HEK293 (cell line): ENCODE results near the gene WTIP.

Experiments used
- CTCF ChIA-PET: fragments of 350-600 bp; formaldehyde crosslinking; extraction: SDS; loops from one replicate; lab custom pipeline; 2021; ENCODE audit warnings: antibody characterized with exemption; lab: Yijun Ruan, JAX
- POLR2A ChIA-PET: fragments of 300-600 bp; formaldehyde crosslinking; extraction: SDS; loops from one replicate; lab custom pipeline; 2020; ENCODE audit warnings: antibody characterized with exemption, inconsistent platforms; lab: Yijun Ruan, JAX
- H3K27ac ChIP-seq: fragments of 200-500 bp; sonication (Bioruptor generic); 2 replicates; pipeline ENCODE4 v1.5.1; 2014; ENCODE audit warnings: low read depth, low read length, control low read depth, inconsistent platforms; ENCODE audit errors: extremely low read depth
- H3K36me3 ChIP-seq, 2 experiments: fragments of 200-500 bp in 1 of 2; sonication (Bioruptor generic) in 1 of 2; 1 replicate in 1 of 2; 2 replicates in 1 of 2; pipeline ENCODE4 v1.5.1; 2014 to 2017; ENCODE audit warnings: inconsistent platforms in 2 of 2, low read length in 2 of 2; ENCODE audit not compliant: control insufficient read depth in 2 of 2, insufficient read depth in 1 of 2
- H3K4me1 ChIP-seq: fragments of 200-500 bp; sonication (Bioruptor generic); 2 replicates; pipeline ENCODE4 v1.5.1; 2014; ENCODE audit warnings: mild to moderate bottlenecking, low read length, inconsistent platforms; ENCODE audit not compliant: control insufficient read depth, insufficient read depth
- H3K4me3 ChIP-seq: 2 replicates; pipeline ENCODE4 v1.5.1; 2011; ENCODE audit warnings: low read depth, mild to moderate bottlenecking, control low read depth, low read length, moderate library complexity
- H3K9me3 ChIP-seq: fragments of 200-500 bp; sonication (Bioruptor generic); 2 replicates; pipeline ENCODE4 v1.5.1; 2014; ENCODE audit warnings: low read depth, low read length, inconsistent platforms; ENCODE audit not compliant: control insufficient read depth, insufficient read depth
- WT1 ChIP-seq: fragments of 450-650 bp; formaldehyde crosslinking; IDR thresholded peaks from 2 replicates; pipeline ENCODE4 v1.5.1; 2016; ENCODE audit warnings: missing biosample characterization, missing genetic modification characterization
- ZBTB1 ChIP-seq: fragments of 450-650 bp; formaldehyde crosslinking; IDR thresholded peaks from 2 replicates; pipeline ENCODE4 v1.5.1; 2016; ENCODE audit warnings: missing biosample characterization, missing genetic modification characterization
- ZNF174 ChIP-seq: fragments of 450-650 bp; formaldehyde crosslinking; IDR thresholded peaks from 2 replicates; pipeline ENCODE4 v1.5.0; 2017; ENCODE audit warnings: missing biosample characterization, mild to moderate bottlenecking, missing genetic modification characterization
- ZNF302 ChIP-seq: fragments of 450-650 bp; formaldehyde crosslinking; IDR thresholded peaks from 2 replicates; pipeline ENCODE4 v1.5.1; 2016; ENCODE audit warnings: missing biosample characterization, missing genetic modification characterization, low read depth
- ZNF530 ChIP-seq: fragments of 450-650 bp; formaldehyde crosslinking; IDR thresholded peaks from 2 replicates; pipeline ENCODE4 v1.5.1; 2016; ENCODE audit warnings: low read depth, missing biosample characterization, missing genetic modification characterization
- ZNF548 ChIP-seq: fragments of 450-650 bp; formaldehyde crosslinking; IDR thresholded peaks from 2 replicates; pipeline ENCODE4 v1.5.1; 2016; ENCODE audit warnings: missing biosample characterization, missing genetic modification characterization
- TF ChIP-seq, protein P1 (sequence below): fragments of 450-650 bp; formaldehyde crosslinking; IDR thresholded peaks from 2 replicates; pipeline ENCODE4 v1.5.1; 2016; ENCODE audit warnings: missing biosample characterization, missing genetic modification characterization
- TF ChIP-seq, protein P2 (sequence below): fragments of 450-650 bp; formaldehyde crosslinking; IDR thresholded peaks from 2 replicates; pipeline ENCODE4 v1.5.1; 2016; ENCODE audit warnings: missing biosample characterization, missing genetic modification characterization
- TF ChIP-seq, protein P3 (sequence below): fragments of 450-650 bp; IDR thresholded peaks from 2 replicates; pipeline ENCODE4 v1.5.1; 2018; ENCODE audit warnings: missing biosample characterization, missing genetic modification characterization
- TF ChIP-seq, protein P4 (sequence below): fragments of 450-650 bp; formaldehyde crosslinking; IDR thresholded peaks from 2 replicates; pipeline ENCODE4 v1.5.1; 2017; ENCODE audit warnings: missing biosample characterization, missing genetic modification characterization
- TF ChIP-seq, protein P5 (sequence below): fragments of 450-650 bp; formaldehyde crosslinking; conservative IDR thresholded peaks from 2 replicates; pipeline ENCODE4 v1.5.1; 2016; ENCODE audit warnings: low read depth, missing biosample characterization, missing genetic modification characterization
- TF ChIP-seq, protein P6 (sequence below): fragments of 450-650 bp; formaldehyde crosslinking; IDR thresholded peaks from 2 replicates; pipeline ENCODE4 v1.5.1; 2017; ENCODE audit warnings: missing biosample characterization, missing genetic modification characterization
- TF ChIP-seq, protein P7 (sequence below): fragments of 450-650 bp; formaldehyde crosslinking; IDR thresholded peaks from 2 replicates; pipeline ENCODE4 v1.5.1; 2016; ENCODE audit warnings: missing biosample characterization, missing genetic modification characterization, borderline replicate concordance
- TF ChIP-seq, protein P8 (sequence below): fragments of 450-650 bp; formaldehyde crosslinking; IDR thresholded peaks from 2 replicates; pipeline ENCODE4 v1.5.0; 2017; ENCODE audit warnings: missing biosample characterization, missing genetic modification characterization, borderline replicate concordance
- TF ChIP-seq, protein P9 (sequence below): fragments of 450-650 bp; formaldehyde crosslinking; IDR thresholded peaks from 2 replicates; pipeline ENCODE4 v1.5.1; 2016; ENCODE audit warnings: missing biosample characterization, missing genetic modification characterization, borderline replicate concordance

Gene WTIP

DNA sequence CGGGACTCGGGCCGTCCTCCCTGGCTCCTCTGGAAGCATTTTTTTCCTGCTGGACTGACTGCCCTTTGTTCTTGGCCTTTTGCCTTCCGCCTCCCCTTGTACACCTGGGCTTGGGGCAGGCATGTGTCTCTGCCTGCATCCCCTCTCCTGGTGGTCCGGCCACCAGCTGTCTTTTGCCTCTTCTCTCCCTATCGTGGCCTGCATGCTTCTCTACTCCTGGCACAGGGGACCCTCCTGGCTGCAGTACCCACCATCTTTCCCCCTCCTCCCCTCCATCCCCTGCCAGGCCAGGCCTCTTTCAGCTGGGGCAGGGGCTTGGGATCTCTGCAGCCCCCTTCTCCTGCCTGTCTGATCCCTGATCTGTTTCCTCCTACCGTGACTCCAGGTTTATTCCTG lies 12.1 kb downstream of the WTIP start:
- no peaks in the 10 kb centered on the region for H3K9me3 ChIP-seq
- peaks cover 42 to 50% of the 10 kb centered on the region in 2 experiments for H3K36me3 ChIP-seq
- H3K27ac ChIP-seq = no peak overlapping the region
- TF ChIP-seq, protein P1, sequence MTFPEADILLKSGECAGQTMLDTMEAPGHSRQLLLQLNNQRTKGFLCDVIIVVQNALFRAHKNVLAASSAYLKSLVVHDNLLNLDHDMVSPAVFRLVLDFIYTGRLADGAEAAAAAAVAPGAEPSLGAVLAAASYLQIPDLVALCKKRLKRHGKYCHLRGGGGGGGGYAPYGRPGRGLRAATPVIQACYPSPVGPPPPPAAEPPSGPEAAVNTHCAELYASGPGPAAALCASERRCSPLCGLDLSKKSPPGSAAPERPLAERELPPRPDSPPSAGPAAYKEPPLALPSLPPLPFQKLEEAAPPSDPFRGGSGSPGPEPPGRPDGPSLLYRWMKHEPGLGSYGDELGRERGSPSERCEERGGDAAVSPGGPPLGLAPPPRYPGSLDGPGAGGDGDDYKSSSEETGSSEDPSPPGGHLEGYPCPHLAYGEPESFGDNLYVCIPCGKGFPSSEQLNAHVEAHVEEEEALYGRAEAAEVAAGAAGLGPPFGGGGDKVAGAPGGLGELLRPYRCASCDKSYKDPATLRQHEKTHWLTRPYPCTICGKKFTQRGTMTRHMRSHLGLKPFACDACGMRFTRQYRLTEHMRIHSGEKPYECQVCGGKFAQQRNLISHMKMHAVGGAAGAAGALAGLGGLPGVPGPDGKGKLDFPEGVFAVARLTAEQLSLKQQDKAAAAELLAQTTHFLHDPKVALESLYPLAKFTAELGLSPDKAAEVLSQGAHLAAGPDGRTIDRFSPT (tag by site-specific recombination) = no peak
- no peak for TF ChIP-seq ZNF302 (tag by site-specific recombination)
- TF ChIP-seq, protein P2, sequence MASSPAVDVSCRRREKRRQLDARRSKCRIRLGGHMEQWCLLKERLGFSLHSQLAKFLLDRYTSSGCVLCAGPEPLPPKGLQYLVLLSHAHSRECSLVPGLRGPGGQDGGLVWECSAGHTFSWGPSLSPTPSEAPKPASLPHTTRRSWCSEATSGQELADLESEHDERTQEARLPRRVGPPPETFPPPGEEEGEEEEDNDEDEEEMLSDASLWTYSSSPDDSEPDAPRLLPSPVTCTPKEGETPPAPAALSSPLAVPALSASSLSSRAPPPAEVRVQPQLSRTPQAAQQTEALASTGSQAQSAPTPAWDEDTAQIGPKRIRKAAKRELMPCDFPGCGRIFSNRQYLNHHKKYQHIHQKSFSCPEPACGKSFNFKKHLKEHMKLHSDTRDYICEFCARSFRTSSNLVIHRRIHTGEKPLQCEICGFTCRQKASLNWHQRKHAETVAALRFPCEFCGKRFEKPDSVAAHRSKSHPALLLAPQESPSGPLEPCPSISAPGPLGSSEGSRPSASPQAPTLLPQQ (tag by site-specific recombination) = no peak
- TF ChIP-seq, protein P3, sequence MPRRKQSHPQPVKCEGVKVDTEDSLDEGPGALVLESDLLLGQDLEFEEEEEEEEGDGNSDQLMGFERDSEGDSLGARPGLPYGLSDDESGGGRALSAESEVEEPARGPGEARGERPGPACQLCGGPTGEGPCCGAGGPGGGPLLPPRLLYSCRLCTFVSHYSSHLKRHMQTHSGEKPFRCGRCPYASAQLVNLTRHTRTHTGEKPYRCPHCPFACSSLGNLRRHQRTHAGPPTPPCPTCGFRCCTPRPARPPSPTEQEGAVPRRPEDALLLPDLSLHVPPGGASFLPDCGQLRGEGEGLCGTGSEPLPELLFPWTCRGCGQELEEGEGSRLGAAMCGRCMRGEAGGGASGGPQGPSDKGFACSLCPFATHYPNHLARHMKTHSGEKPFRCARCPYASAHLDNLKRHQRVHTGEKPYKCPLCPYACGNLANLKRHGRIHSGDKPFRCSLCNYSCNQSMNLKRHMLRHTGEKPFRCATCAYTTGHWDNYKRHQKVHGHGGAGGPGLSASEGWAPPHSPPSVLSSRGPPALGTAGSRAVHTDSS = no peak
- TF ChIP-seq, protein P4, sequence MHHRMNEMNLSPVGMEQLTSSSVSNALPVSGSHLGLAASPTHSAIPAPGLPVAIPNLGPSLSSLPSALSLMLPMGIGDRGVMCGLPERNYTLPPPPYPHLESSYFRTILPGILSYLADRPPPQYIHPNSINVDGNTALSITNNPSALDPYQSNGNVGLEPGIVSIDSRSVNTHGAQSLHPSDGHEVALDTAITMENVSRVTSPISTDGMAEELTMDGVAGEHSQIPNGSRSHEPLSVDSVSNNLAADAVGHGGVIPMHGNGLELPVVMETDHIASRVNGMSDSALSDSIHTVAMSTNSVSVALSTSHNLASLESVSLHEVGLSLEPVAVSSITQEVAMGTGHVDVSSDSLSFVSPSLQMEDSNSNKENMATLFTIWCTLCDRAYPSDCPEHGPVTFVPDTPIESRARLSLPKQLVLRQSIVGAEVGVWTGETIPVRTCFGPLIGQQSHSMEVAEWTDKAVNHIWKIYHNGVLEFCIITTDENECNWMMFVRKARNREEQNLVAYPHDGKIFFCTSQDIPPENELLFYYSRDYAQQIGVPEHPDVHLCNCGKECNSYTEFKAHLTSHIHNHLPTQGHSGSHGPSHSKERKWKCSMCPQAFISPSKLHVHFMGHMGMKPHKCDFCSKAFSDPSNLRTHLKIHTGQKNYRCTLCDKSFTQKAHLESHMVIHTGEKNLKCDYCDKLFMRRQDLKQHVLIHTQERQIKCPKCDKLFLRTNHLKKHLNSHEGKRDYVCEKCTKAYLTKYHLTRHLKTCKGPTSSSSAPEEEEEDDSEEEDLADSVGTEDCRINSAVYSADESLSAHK (tag by site-specific recombination) = no peak
- TF ChIP-seq ZBTB1 (tag by site-specific recombination) = no peak
- no peak for TF ChIP-seq WT1 (tag by site-specific recombination)
- no peak for TF ChIP-seq ZNF174 (tag by site-specific recombination)
- TF ChIP-seq, protein P5, sequence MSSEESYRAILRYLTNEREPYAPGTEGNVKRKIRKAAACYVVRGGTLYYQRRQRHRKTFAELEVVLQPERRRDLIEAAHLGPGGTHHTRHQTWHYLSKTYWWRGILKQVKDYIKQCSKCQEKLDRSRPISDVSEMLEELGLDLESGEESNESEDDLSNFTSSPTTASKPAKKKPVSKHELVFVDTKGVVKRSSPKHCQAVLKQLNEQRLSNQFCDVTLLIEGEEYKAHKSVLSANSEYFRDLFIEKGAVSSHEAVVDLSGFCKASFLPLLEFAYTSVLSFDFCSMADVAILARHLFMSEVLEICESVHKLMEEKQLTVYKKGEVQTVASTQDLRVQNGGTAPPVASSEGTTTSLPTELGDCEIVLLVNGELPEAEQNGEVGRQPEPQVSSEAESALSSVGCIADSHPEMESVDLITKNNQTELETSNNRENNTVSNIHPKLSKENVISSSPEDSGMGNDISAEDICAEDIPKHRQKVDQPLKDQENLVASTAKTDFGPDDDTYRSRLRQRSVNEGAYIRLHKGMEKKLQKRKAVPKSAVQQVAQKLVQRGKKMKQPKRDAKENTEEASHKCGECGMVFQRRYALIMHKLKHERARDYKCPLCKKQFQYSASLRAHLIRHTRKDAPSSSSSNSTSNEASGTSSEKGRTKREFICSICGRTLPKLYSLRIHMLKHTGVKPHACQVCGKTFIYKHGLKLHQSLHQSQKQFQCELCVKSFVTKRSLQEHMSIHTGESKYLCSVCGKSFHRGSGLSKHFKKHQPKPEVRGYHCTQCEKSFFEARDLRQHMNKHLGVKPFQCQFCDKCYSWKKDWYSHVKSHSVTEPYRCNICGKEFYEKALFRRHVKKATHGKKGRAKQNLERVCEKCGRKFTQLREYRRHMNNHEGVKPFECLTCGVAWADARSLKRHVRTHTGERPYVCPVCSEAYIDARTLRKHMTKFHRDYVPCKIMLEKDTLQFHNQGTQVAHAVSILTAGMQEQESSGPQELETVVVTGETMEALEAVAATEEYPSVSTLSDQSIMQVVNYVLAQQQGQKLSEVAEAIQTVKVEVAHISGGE (tag by site-specific recombination) = no peak
- TF ChIP-seq ZNF530 (tag by site-specific recombination) = no peak
- TF ChIP-seq, protein P6, sequence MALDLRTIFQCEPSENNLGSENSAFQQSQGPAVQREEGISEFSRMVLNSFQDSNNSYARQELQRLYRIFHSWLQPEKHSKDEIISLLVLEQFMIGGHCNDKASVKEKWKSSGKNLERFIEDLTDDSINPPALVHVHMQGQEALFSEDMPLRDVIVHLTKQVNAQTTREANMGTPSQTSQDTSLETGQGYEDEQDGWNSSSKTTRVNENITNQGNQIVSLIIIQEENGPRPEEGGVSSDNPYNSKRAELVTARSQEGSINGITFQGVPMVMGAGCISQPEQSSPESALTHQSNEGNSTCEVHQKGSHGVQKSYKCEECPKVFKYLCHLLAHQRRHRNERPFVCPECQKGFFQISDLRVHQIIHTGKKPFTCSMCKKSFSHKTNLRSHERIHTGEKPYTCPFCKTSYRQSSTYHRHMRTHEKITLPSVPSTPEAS (tag by site-specific recombination) = no peak
- TF ChIP-seq, protein P7, sequence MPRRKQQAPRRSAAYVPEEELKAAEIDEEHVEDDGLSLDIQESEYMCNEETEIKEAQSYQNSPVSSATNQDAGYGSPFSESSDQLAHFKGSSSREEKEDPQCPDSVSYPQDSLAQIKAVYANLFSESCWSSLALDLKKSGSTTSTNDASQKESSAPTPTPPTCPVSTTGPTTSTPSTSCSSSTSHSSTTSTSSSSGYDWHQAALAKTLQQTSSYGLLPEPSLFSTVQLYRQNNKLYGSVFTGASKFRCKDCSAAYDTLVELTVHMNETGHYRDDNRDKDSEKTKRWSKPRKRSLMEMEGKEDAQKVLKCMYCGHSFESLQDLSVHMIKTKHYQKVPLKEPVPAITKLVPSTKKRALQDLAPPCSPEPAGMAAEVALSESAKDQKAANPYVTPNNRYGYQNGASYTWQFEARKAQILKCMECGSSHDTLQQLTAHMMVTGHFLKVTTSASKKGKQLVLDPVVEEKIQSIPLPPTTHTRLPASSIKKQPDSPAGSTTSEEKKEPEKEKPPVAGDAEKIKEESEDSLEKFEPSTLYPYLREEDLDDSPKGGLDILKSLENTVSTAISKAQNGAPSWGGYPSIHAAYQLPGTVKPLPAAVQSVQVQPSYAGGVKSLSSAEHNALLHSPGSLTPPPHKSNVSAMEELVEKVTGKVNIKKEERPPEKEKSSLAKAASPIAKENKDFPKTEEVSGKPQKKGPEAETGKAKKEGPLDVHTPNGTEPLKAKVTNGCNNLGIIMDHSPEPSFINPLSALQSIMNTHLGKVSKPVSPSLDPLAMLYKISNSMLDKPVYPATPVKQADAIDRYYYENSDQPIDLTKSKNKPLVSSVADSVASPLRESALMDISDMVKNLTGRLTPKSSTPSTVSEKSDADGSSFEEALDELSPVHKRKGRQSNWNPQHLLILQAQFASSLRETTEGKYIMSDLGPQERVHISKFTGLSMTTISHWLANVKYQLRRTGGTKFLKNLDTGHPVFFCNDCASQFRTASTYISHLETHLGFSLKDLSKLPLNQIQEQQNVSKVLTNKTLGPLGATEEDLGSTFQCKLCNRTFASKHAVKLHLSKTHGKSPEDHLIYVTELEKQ (tag by site-specific recombination) = no peak
- TF ChIP-seq, protein P8, sequence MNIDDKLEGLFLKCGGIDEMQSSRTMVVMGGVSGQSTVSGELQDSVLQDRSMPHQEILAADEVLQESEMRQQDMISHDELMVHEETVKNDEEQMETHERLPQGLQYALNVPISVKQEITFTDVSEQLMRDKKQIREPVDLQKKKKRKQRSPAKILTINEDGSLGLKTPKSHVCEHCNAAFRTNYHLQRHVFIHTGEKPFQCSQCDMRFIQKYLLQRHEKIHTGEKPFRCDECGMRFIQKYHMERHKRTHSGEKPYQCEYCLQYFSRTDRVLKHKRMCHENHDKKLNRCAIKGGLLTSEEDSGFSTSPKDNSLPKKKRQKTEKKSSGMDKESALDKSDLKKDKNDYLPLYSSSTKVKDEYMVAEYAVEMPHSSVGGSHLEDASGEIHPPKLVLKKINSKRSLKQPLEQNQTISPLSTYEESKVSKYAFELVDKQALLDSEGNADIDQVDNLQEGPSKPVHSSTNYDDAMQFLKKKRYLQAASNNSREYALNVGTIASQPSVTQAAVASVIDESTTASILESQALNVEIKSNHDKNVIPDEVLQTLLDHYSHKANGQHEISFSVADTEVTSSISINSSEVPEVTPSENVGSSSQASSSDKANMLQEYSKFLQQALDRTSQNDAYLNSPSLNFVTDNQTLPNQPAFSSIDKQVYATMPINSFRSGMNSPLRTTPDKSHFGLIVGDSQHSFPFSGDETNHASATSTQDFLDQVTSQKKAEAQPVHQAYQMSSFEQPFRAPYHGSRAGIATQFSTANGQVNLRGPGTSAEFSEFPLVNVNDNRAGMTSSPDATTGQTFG = no peak
- TF ChIP-seq, protein P9, sequence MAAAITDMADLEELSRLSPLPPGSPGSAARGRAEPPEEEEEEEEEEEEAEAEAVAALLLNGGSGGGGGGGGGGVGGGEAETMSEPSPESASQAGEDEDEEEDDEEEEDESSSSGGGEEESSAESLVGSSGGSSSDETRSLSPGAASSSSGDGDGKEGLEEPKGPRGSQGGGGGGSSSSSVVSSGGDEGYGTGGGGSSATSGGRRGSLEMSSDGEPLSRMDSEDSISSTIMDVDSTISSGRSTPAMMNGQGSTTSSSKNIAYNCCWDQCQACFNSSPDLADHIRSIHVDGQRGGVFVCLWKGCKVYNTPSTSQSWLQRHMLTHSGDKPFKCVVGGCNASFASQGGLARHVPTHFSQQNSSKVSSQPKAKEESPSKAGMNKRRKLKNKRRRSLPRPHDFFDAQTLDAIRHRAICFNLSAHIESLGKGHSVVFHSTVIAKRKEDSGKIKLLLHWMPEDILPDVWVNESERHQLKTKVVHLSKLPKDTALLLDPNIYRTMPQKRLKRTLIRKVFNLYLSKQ (tag by site-specific recombination) = no peak
- TF ChIP-seq ZNF548 (tag by site-specific recombination) = no peak
- no peak overlapping the region for H3K4me3 ChIP-seq
- POLR2A ChIA-PET = no interaction called here
- CTCF ChIA-PET = interaction anchor here (0.5 to 0.7 kb wide), 2 partner anchors 11 to 31 kb away, joined by 3 read pairs; no protein-coding TSS in a partner anchor
- H3K4me1 ChIP-seq = no peaks in the 10 kb centered on the region
